SK-N-MC (cell line): ENCODE measurements around the gene CD53.

Experiments used
- EZH2 ChIP-seq: fragments of 200-600 bp; sonication (generic); IDR thresholded peaks from one replicate; pipeline ENCODE4 v1.6.1; 2017; ENCODE audit warnings: antibody characterized with exemption
- FOXP2 ChIP-seq: optimal IDR thresholded peaks from 2 replicates; pipeline ENCODE3; 2011; ENCODE audit warnings: mild to moderate bottlenecking, moderate library complexity; ENCODE audit not compliant: insufficient read depth; ENCODE audit errors: extremely low read length, control extremely low read depth
- POLR2AphosphoS5 ChIP-seq: IDR thresholded peaks from 2 replicates; pipeline ENCODE4 v1.6.1; 2012; ENCODE audit warnings: mild to moderate bottlenecking, low read depth, low read length, borderline replicate concordance

DNA sequence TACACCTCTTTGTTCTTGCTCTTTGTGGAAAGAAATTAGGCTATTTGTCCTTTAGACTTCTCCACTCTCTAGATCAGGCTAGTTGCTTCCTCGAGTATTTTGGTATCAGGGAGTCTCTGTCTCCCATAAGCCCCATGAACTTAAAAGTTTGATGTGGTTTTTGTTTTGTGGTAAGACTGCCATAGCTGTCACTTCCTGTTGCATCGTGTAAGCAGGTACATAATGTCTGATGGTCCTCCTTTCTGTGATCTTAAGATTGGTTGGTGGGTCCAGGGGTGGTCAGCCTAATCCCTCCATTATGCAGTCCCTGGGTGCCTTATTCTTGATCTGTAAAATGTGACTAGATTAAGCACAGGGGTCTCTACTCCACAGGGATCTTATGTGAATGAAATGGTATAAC, 23.1 kb downstream of the CD53 start:
- TF ChIP-seq EZH2 = no peak
- TF ChIP-seq POLR2AphosphoS5 = no peak
- TF ChIP-seq FOXP2 = no peak
